Measurements from ENCODE around the gene MARCHF10. TPM values are rescaled to one million over a fixed set of nuclear protein-coding genes. Genes with fewer than 3 reads are reported as not detected.
A peak's percentile ranks its signal among the peaks of the same experiment; 100 is the strongest.

MARCHF10 gene
- total RNA-seq, 1 donor from 2014 or later, result not detected

DNA sequence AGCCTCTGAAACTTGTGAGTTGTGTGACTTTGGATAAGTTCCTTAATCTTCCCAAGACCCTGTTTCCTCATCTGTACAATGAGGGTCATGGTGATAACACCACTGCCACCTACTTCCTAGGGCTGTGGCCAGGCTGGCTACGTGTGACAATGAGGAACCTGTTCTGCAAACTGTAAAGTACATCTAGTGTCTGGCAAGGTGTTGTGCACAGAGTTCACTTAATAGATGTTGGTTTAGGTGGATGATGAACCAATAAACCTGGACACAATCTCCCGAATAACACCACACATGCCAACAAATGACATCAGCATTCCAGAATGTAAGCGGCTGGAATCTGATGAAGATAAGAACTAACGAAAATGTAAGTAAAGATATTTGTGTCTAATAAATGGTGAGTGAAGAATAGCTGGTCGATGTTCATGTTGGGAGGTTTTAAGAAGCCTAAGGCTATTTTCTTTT is 82.3 kb downstream of the MARCHF10 start:
- H3K36me3 Mint-ChIP-seq, result no peaks in the 10 kb centered on the region
- H3K4me3 Mint-ChIP-seq, result no peak overlapping the region
- TF ChIP-seq, protein P1, sequence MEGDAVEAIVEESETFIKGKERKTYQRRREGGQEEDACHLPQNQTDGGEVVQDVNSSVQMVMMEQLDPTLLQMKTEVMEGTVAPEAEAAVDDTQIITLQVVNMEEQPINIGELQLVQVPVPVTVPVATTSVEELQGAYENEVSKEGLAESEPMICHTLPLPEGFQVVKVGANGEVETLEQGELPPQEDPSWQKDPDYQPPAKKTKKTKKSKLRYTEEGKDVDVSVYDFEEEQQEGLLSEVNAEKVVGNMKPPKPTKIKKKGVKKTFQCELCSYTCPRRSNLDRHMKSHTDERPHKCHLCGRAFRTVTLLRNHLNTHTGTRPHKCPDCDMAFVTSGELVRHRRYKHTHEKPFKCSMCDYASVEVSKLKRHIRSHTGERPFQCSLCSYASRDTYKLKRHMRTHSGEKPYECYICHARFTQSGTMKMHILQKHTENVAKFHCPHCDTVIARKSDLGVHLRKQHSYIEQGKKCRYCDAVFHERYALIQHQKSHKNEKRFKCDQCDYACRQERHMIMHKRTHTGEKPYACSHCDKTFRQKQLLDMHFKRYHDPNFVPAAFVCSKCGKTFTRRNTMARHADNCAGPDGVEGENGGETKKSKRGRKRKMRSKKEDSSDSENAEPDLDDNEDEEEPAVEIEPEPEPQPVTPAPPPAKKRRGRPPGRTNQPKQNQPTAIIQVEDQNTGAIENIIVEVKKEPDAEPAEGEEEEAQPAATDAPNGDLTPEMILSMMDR (conservative IDR thresholded peaks at IDR 0.05), result no peak
- peaks cover 31% of the 10 kb centered on the region for H3K4me1 Mint-ChIP-seq (ENCODE audit: unreplicated experiment)
- peaks cover 6% of the 10 kb centered on the region for H3K9me3 Mint-ChIP-seq
- peaks cover 10% of the 10 kb centered on the region for H3K27me3 Mint-ChIP-seq
- H3K27ac Mint-ChIP-seq, result peak overlapping the region; percentile 4
- DNase-seq (ENCODE audit: extremely low spot score, unreplicated experiment), result no peak

DNA sequence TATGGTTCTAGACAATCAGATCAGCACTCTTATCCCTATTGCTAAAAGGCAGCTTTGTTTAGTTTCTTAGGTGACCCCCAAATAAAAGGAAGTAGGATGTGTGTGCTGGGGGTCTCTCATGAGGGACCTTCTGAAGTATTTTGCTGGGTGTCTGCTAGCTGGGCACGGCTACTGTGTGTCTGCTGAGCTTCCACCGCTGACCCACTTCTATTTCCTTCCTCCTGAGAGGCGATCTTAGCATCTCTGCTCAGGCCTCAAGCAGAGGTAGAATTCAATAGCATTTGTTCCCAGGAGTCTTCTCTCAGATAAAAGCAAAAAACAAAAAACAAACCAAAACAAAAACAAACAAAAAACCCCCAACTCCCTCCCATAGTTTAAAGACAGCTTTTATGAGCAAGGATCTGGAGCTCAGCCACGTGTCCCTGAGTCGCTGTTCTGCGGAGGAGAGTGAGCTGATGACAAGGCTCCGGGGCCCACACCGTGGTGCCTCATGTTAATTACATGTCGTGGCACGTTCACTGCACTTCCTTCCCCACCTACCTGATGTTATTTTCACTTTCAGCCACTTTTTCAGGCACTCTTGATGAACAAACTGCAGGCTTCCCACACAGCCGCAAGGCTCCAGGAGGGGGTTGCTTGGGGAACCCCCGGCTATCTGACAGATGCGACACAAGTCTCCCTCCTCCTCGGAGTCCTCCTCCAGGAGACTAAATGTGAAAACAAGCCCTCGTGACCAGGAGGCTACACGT is 83.5 kb downstream of the MARCHF10 start:
- no peaks in the 10 kb centered on the region for H3K36me3 Mint-ChIP-seq
- H3K27ac Mint-ChIP-seq, result peak overlapping the region; percentile 66
- peaks cover 10% of the 10 kb centered on the region for H3K27me3 Mint-ChIP-seq
- peaks cover 31% of the 10 kb centered on the region for H3K4me1 Mint-ChIP-seq (ENCODE audit: unreplicated experiment)
- no peak for DNase-seq (ENCODE audit: extremely low spot score, unreplicated experiment)
- H3K4me3 Mint-ChIP-seq, result peak overlapping the region; percentile 20
- TF ChIP-seq, protein P1 (conservative IDR thresholded peaks at IDR 0.05), result no peak
- H3K9me3 Mint-ChIP-seq, result peaks cover 12% of the 10 kb centered on the region

DNA sequence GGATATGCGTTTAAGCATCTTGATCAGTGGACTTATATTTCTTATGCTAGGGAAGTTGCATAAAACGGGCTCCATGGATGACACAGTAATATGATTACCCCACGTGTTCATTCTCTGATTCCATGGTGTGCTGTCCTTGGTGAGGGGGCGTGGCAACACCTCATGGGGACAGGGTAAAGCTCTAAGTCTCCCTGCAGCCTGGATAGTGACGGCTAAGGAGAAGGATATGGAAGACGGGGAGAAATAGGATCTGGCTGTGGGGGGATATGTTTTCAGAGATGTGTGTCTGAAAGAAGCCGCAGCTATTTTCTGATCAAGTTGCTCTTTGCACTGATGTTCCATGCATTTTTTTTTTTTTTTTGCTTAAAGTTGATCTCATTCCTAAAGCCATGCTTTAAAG is 84.3 kb downstream of the MARCHF10 start:
- peaks cover 10% of the 10 kb centered on the region for H3K27me3 Mint-ChIP-seq
- peaks cover 31% of the 10 kb centered on the region for H3K4me1 Mint-ChIP-seq (ENCODE audit: unreplicated experiment)
- H3K36me3 Mint-ChIP-seq, result no peaks in the 10 kb centered on the region
- peaks cover 14% of the 10 kb centered on the region for H3K9me3 Mint-ChIP-seq
- no peak overlapping the region for H3K4me3 Mint-ChIP-seq
- no peak overlapping the region for H3K27ac Mint-ChIP-seq
- DNase-seq (ENCODE audit: extremely low spot score, unreplicated experiment), result no peak
- TF ChIP-seq, protein P1 (conservative IDR thresholded peaks at IDR 0.05), result no peak

DNA sequence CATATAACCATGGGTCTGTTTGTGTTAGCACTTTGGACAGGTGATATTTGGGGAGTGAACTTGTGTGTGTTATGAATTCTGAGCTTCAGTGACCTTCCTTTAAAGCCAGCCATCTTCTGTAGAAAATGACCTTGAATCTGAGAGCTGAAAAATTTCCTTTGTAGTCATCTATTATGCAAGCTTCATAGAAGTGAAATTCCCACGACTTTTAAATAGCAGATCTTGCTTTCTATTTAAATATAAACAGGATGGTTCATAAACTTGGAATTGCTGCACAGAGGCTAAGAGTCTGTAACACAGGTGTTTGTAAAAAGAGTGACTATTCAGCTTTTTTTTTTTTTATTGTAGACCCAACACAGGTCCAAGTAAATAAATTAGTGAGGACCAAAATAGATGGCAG is 85.5 kb downstream of the MARCHF10 start:
- TF ChIP-seq, protein P1 (conservative IDR thresholded peaks at IDR 0.05), result no peak
- peak overlapping the region; percentile 35 for H3K27ac Mint-ChIP-seq
- no peak overlapping the region for H3K4me3 Mint-ChIP-seq
- peaks cover 14% of the 10 kb centered on the region for H3K9me3 Mint-ChIP-seq
- peaks cover 31% of the 10 kb centered on the region for H3K4me1 Mint-ChIP-seq (ENCODE audit: unreplicated experiment)
- H3K27me3 Mint-ChIP-seq, result peaks cover 18% of the 10 kb centered on the region
- no peaks in the 10 kb centered on the region for H3K36me3 Mint-ChIP-seq
- no peak for DNase-seq (ENCODE audit: extremely low spot score, unreplicated experiment)

DNA sequence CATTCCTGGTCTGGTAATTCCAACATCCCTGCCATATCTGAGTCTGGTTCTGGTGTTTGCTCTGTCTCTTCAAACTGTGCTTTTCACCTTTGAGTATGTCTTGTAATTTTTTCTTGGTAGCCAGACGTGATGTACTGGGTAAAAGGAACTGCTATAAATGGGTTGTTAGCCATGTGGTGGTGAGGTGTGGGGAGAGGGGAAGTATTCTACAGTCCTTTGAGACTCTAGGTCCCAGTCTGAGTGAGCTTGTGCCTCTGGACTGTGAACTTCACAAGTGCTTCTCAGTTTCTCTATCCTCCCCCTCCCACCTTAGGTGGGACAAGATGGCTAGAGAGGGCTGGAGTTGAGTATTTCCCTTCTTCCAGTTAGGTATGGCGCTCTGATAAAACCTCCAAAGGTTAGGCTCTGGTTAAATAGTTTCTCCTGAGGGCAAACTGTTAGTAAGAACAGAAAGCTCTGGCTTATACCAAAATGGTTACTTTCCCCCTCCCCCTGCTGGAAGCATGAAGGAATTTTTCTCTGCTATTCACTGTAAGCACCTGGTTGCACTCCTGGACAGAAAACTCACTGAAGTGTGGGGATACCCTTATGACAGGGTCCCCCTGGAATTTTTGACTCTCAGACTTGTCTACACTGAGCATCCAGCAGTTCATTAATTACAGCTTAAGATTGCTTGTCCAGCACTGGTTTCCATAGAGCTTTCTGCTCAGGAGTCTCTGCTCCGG is 87.8 kb downstream of the MARCHF10 start:
- Mint-ChIP-seq H3K27me3 (peaks cover 18% of the 10 kb centered on the region), H3K4me3 (no peak overlapping the region), H3K9me3 (peaks cover 9% of the 10 kb centered on the region), H3K4me1 (ENCODE audit: unreplicated experiment) (peaks cover 24% of the 10 kb centered on the region), H3K27ac (no peak overlapping the region), H3K36me3 (no peaks in the 10 kb centered on the region)
- no peak for DNase-seq (ENCODE audit: extremely low spot score, unreplicated experiment)
- TF ChIP-seq, protein P1 (conservative IDR thresholded peaks at IDR 0.05), result peak; percentile 59

Data from type B pancreatic cell (in vitro differentiated cells).